OCI-LY3 (cell line): ENCODE data around the gene CSTPP1.
A peak's percentile ranks its signal among the peaks of the same experiment; 100 is the strongest.

Source experiments
- H2AFZ ChIP-seq: fragments of 200-600, 300-600 bp; shearing (Covaris generic); 2 replicates; pipeline ENCODE4 v1.6.0; 2014; ENCODE audit warnings: antibody characterized with exemption, low read depth, low read length
- H3K27ac ChIP-seq: fragments of 200-600, 300-600 bp; sonication (generic); 2 replicates; pipeline ENCODE4 v1.5.1; 2014; ENCODE audit warnings: mild to moderate bottlenecking, low read length, moderate library complexity, mixed read lengths
- H3K27me3 ChIP-seq: fragments of 200-600, 300-600 bp; sonication (generic); 2 replicates; pipeline ENCODE4 v1.6.1; 2014; ENCODE audit warnings: low read depth, low read length, mixed read lengths
- H3K36me3 ChIP-seq: fragments of 200-600, 300-600 bp; sonication (generic); replicated peaks from 2 replicates; pipeline ENCODE3; 2014; ENCODE audit warnings: low read depth, low read length, mixed read lengths
- H3K4me1 ChIP-seq: fragments of 300-600, 200-600 bp; sonication (generic); 2 replicates; pipeline ENCODE4 v1.6.1; 2014; ENCODE audit warnings: low read length, mixed read lengths
- H3K4me2 ChIP-seq: fragments of 200-600, 300-600 bp; sonication (generic); 2 replicates; pipeline ENCODE4 v1.6.1; 2014; ENCODE audit warnings: low read length, mixed read lengths
- H3K4me3 ChIP-seq: fragments of 300-600, 200-600 bp; sonication (generic); 2 replicates; pipeline ENCODE4 v1.5.1; 2014; ENCODE audit warnings: antibody characterized with exemption, mild to moderate bottlenecking, low read length, moderate library complexity
- H3K79me2 ChIP-seq: fragments of 300-600, 200-600 bp; shearing (Covaris generic); 2 replicates; pipeline ENCODE4 v1.6.1; 2014; ENCODE audit warnings: mild to moderate bottlenecking, low read length, mixed read lengths
- H3K9ac ChIP-seq: fragments of 300-600, 200-600 bp; shearing (Covaris generic); 2 replicates; pipeline ENCODE4 v1.6.0; 2014; ENCODE audit warnings: mild to moderate bottlenecking, low read length, moderate library complexity
- H3K9me3 ChIP-seq: fragments of 200-600, 300-600 bp; shearing (Covaris generic); 2 replicates; pipeline ENCODE4 v1.6.1; 2014; ENCODE audit warnings: low read length, mixed read lengths; ENCODE audit not compliant: insufficient read depth
- H4K20me1 ChIP-seq: fragments of 200-600, 300-600 bp; sonication (generic); 2 replicates; pipeline ENCODE4 v1.6.1; 2016; ENCODE audit warnings: low read length, mixed read lengths; ENCODE audit not compliant: insufficient read depth
- CTCF ChIP-seq: fragments of 200-600, 300-600 bp; sonication (generic); IDR thresholded peaks from 2 replicates; pipeline ENCODE4 v1.5.1; 2014; ENCODE audit warnings: antibody characterized with exemption, low read length, low read depth
- EZH2phosphoT487 ChIP-seq: fragments of 200-600 bp; shearing (Covaris generic); IDR thresholded peaks from 2 replicates; pipeline ENCODE4 v1.6.1; 2018; ENCODE audit warnings: antibody characterized with exemption, mixed run types, low read depth

Gene CSTPP1

GRCh38 chr11:46942172-46942571, 5.6 kb downstream of the CSTPP1 start:
- H3K4me1 ChIP-seq: peaks cover 8% of the 10 kb centered on the region

GRCh38 chr11:46944356-46945075, 8.0 kb downstream of the CSTPP1 start:
- H3K79me2 ChIP-seq: no peaks in the 10 kb centered on the region
- H3K9ac ChIP-seq: no peak overlapping the region
- H3K9me3 ChIP-seq: no peaks in the 10 kb centered on the region
- no peak overlapping the region for H3K4me2 ChIP-seq
- no peaks in the 10 kb centered on the region for H4K20me1 ChIP-seq
- no peaks in the 10 kb centered on the region for H3K36me3 ChIP-seq
- H2AFZ ChIP-seq: no peak overlapping the region
- no peak overlapping the region for H3K4me3 ChIP-seq
- peaks cover 18% of the 10 kb centered on the region for H3K4me1 ChIP-seq
- TF ChIP-seq EZH2phosphoT487 (no peak), CTCF (no peak)
- no peak overlapping the region for H3K27ac ChIP-seq
- no peaks in the 10 kb centered on the region for H3K27me3 ChIP-seq

More at GRCh38 chr11:46942172-46942571, 5.6 kb downstream of the CSTPP1 start:
- Histone ChIP-seq H3K27me3 (no peaks in the 10 kb centered on the region), H3K9me3 (no peaks in the 10 kb centered on the region), H3K4me3 (no peak overlapping the region), H3K9ac (no peak overlapping the region), H3K27ac (no peak overlapping the region), H3K36me3 (no peaks in the 10 kb centered on the region), H4K20me1 (no peaks in the 10 kb centered on the region), H3K4me2 (no peak overlapping the region), H2AFZ (no peak overlapping the region), H3K79me2 (peaks cover 2% of the 10 kb centered on the region; the same call in 1 of the 2 replicates)
- TF ChIP-seq CTCF: no peak
- no peak for TF ChIP-seq EZH2phosphoT487

GRCh38 chr11:46947399-46948077, 11.0 kb downstream of the CSTPP1 start:
- H3K4me2 ChIP-seq: peak overlapping the region; percentile 70
- H2AFZ ChIP-seq: no peak overlapping the region
- no peak for TF ChIP-seq CTCF
- TF ChIP-seq EZH2phosphoT487: no peak
- H3K4me3 ChIP-seq: peak overlapping the region; percentile 47
- H3K36me3 ChIP-seq: no peaks in the 10 kb centered on the region
- no peaks in the 10 kb centered on the region for H3K27me3 ChIP-seq
- peaks cover 18% of the 10 kb centered on the region for H3K4me1 ChIP-seq
- H3K9ac ChIP-seq: no peak overlapping the region
- no peaks in the 10 kb centered on the region for H4K20me1 ChIP-seq
- no peaks in the 10 kb centered on the region for H3K9me3 ChIP-seq
- H3K27ac ChIP-seq: no peak overlapping the region
- H3K79me2 ChIP-seq: no peaks in the 10 kb centered on the region

- Histone ChIP-seq H2AFZ (no peak overlapping the region), H3K36me3 (no peaks in the 10 kb centered on the region), H3K4me1 (peaks cover 18% of the 10 kb centered on the region), H3K4me2 (no peak overlapping the region), H3K27me3 (no peaks in the 10 kb centered on the region), H3K79me2 (no peaks in the 10 kb centered on the region), H3K9me3 (no peaks in the 10 kb centered on the region), H3K4me3 (no peak overlapping the region), H4K20me1 (no peaks in the 10 kb centered on the region), H3K27ac (no peak overlapping the region), H3K9ac (no peak overlapping the region)
- TF ChIP-seq EZH2phosphoT487: no peak
- no peak for TF ChIP-seq CTCF
These were observed 12.0 kb downstream of the CSTPP1 start for GRCh38 chr11:46948378-46949131.
